Heart left ventricle (tissue), 16 donors: ENCODE data around the gene BICDL1. TPM values are rescaled to one million over a fixed set of nuclear protein-coding genes. Genes with fewer than 3 reads are reported as not detected.
A peak's percentile ranks its signal among the peaks of the same experiment; 100 is the strongest.

ENCODE experiments used
- ATAC-seq, 4 donors: fragments of 200-7000 bp; cut with Tn5 transposase; one replicate each; pipeline ENCODE4 v1.9.1; 2020 to 2022; ENCODE audit warnings: moderate library complexity in 4 of 4, mild to moderate bottlenecking in 3 of 4, moderate number of reproducible peaks in 1 of 4
- DNase-seq, 5 donors: peaks; one replicate each; pipeline ENCODE4 v3.0.0-alpha.2; 2020
- H3K27ac ChIP-seq, 12 donors: fragments of 200-600 bp; sonication (generic) in 4 of 12; one replicate each; pipeline versions ENCODE4 v1.5.0 to v1.8.0; 2016 to 2022; ENCODE audit warnings: mild to moderate bottlenecking in 2 of 12
- H3K27me3 ChIP-seq, 9 donors: fragments of 200-600 bp; sonication (generic) in 2 of 9; one replicate each; pipeline versions ENCODE4 v1.5.1 to v1.8.0; 2016 to 2022; ENCODE audit warnings: mild to moderate bottlenecking in 3 of 9
- H3K36me3 ChIP-seq, 9 donors: fragments of 200-600 bp; sonication (generic) in 2 of 9; one replicate each; pipeline versions ENCODE4 v1.5.0 to v1.8.0; 2018 to 2022; ENCODE audit warnings: mild to moderate bottlenecking in 2 of 9
- H3K4me1 ChIP-seq, 12 donors: fragments of 200-600 bp; sonication (generic) in 4 of 12; one replicate each; pipeline versions ENCODE4 v1.5.0 to v1.8.0; 2016 to 2022; ENCODE audit warnings: mild to moderate bottlenecking in 3 of 12
- H3K4me3 ChIP-seq, 12 donors: fragments of 200-600 bp; sonication (generic) in 4 of 12; one replicate each; pipeline versions ENCODE4 v1.5.0 to v1.8.0; 2017 to 2022; ENCODE audit warnings: mild to moderate bottlenecking in 9 of 12, moderate library complexity in 4 of 12
- H3K9me3 ChIP-seq, 12 donors: fragments of 200-600 bp; sonication (generic) in 4 of 12; one replicate each; pipeline versions ENCODE4 v1.5.0 to v1.8.0; 2016 to 2022; ENCODE audit warnings: mild to moderate bottlenecking in 1 of 12
- POLR2A ChIP-seq, 2 donors: fragments of 450-650 bp; IDR thresholded peaks; one replicate each; pipeline ENCODE4 v1.6.1; 2017; ENCODE audit warnings: antibody characterized with exemption in 2 of 2, mild to moderate bottlenecking in 2 of 2, moderate library complexity in 2 of 2
- WGBS, 4 donors: extraction: QIAGEN DNeasy Blood & Tissue Kit in 2 of 4; methylation state at CpG; one replicate each; pipeline versions ENCODE4 v1.1.5 to v1.1.7; 2013 to 2018; 5-methylcytosine and 5-hydroxymethylcytosine counted together
- intact Hi-C, 10 donors: fragments of 100-400 bp; cut with DNase I; formaldehyde crosslinking; loops; one replicate each; pipeline versions ENCODE4 v1.11.1 to v1.14.2; 2022
- polyA plus RNA-seq, 2 donors: library from polyadenylated mRNA; stranded (reverse); fragments of 200-250 nt; gene quantifications; one replicate each; pipeline ENCODE4 v1.2.3, GENCODE V29; 2013
- total RNA-seq, 9 donors: library from RNA; depleted of rRNA in 2 of 9; stranded (reverse); fragments of >200 nt in 2 of 9; fragmentation: NEBNext Ultra II Directional in 3 of 9; extraction: Animal tissue kit (Norgen Biotek cat#: 25700) in 3 of 9; gene quantifications; one replicate each; pipeline versions ENCODE4 v1.1.0 to v1.2.4, GENCODE V29; 2016 to 2023
- TF ChIP-seq, protein P1 (sequence below), 12 donors: fragments of 200-600 bp; sonication (generic) in 4 of 12; IDR thresholded peaks; one replicate each; pipeline versions ENCODE4 v1.5.0 to v1.8.0; 2018 to 2022; ENCODE audit warnings: antibody characterized with exemption in 12 of 12, mild to moderate bottlenecking in 5 of 12
- donor health status: ischemic (EF 13 %, LVEDD 7.1; RV severe dilation, severe dysfunction).
- donor health status: healthy with polysubstance abuse.
- donor health status: DM: no; HTN: yes; CAD: no.
- donor health status: DM: no; HTN: no; CAD: no.
- donor health status: ischemic (EF 25% LVEDD 6.9; RV normal size, moderate dysfunction).
- donor health status: ischemic (EF 25% LVEDD 5.7; RV mildly dilated, moderate dysfunction).
- donor health status: healthy.
- donor health status: DM: yes; HTN: yes; CAD: no.
- donor health status: ischemic (EF 35%, LVEDD 5.7; RV mildly dilated, moderate dysfunction).
- donor health status: nonischemic (EF 11% LVEDD 7.7; RV severe dilation, severe dysfunction).
- donor health status: DM: yes; HTN: yes; CAD: no.
- donor health status: PGD.
- donor health status: ischemic (EF 29% LVEDD 5.4; RV normal size, mild dysfunction).
- donor health status: nonischemic (EF 23%, LVEDD 6.1; RV moderate dilation, normal function).

BICDL1 gene
- total and polyA plus RNA-seq, 11 donors, result 0.12 to 28.0 (median 0.30) TPM; not detected in 4

DNA sequence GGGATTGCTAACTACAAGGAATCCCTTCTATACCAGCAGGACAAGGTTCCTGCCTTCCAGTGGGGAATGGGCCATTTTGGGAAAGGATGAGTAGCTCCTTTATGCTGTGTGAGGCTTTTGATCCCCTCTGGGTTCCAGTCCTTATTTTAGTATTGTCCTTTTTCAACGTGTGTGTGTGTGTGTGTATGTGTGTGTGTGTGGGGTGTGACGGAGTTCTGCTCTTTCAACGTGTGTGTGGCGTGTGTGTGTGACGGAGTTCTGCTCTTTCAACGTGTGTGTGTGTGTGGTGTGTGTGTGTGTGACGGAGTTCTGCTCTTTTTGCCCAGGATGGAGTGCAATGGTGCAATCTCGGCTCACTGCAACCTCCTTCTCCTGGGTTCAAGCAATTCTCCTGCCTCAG is 100.1 kb downstream of the BICDL1 start:
- ATAC-seq (no peak), DNase-seq (peak in 1 of 5 donors; percentile 3)
- Histone ChIP-seq H3K36me3 (peaks cover 0 to 25% (median under 1%) of the 10 kb centered on the region in 9 donors), H3K4me3 (no peak overlapping the region), H3K27me3 (no peaks in the 10 kb centered on the region), H3K4me1 (peaks cover 0 to 22% (median 8%) of the 10 kb centered on the region in 12 donors), H3K9me3 (no peaks in the 10 kb centered on the region), H3K27ac (no peak overlapping the region)
- no peak for TF ChIP-seq POLR2A (IDR thresholded peaks at IDR 0.05)
- TF ChIP-seq, protein P1, sequence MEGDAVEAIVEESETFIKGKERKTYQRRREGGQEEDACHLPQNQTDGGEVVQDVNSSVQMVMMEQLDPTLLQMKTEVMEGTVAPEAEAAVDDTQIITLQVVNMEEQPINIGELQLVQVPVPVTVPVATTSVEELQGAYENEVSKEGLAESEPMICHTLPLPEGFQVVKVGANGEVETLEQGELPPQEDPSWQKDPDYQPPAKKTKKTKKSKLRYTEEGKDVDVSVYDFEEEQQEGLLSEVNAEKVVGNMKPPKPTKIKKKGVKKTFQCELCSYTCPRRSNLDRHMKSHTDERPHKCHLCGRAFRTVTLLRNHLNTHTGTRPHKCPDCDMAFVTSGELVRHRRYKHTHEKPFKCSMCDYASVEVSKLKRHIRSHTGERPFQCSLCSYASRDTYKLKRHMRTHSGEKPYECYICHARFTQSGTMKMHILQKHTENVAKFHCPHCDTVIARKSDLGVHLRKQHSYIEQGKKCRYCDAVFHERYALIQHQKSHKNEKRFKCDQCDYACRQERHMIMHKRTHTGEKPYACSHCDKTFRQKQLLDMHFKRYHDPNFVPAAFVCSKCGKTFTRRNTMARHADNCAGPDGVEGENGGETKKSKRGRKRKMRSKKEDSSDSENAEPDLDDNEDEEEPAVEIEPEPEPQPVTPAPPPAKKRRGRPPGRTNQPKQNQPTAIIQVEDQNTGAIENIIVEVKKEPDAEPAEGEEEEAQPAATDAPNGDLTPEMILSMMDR (IDR thresholded peaks at IDR 0.05), result no peak
- intact Hi-C loops, result loop anchor here in 1 of 10 donors (5.0 kb wide), 1 partner anchor 97 kb away; no protein-coding TSS in a partner anchor
- 29 to 45% (median 35%) methylated on average over 8 of the region's 8 CpGs for WGBS, 4 donors

- no peaks in the 10 kb centered on the region for H3K9me3 ChIP-seq
- no peak overlapping the region for H3K27ac ChIP-seq
- 85 to 100% (median 87%) methylated on average over 2 of the region's 2 CpGs for whole genome bisulfite sequencing, 4 donors
- H3K4me3 ChIP-seq, result no peak overlapping the region
- no peaks in the 10 kb centered on the region for H3K27me3 ChIP-seq
- intact Hi-C loops, result loop anchor here in 1 of 10 donors (5.0 kb wide), 1 partner anchor 97 kb away; no protein-coding TSS in a partner anchor
- ATAC-seq (no peak), DNase-seq (peak in 1 of 5 donors; percentile 29)
- H3K36me3 ChIP-seq, result peaks cover 0 to 32% (median 8%) of the 10 kb centered on the region in 9 donors
- TF ChIP-seq, protein P1 (IDR thresholded peaks at IDR 0.05), result no peak
- H3K4me1 ChIP-seq, result peaks cover 0 to 22% (median 8%) of the 10 kb centered on the region in 12 donors
Measured at GRCh38 chr12:120089796-120090195, 100.8 kb downstream of the BICDL1 start.

DNA sequence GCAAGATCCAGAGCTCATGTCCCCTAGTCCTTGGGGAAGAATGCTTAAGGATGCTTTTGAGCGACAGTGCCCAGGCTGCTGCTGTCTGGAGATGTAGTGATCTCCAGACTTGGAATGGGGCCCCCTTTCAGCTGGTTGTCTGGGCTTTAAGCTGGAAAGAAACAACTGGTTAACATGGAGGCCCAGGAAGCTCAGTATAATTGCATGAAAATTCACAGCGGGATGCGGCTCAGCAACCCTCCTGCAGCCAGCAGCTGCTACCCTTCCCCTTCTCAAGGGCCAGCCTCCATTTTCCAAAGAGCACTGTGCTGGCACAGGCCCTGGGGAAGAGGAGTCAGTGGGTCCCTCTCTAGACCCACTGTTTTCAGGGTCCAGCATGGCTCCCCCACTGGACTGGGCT is 101.2 kb downstream of the BICDL1 start:
- Histone ChIP-seq H3K4me3 (no peak overlapping the region), H3K27ac (no peak overlapping the region), H3K27me3 (no peaks in the 10 kb centered on the region), H3K9me3 (no peaks in the 10 kb centered on the region), H3K36me3 (peaks cover 0 to 36% (median 8%) of the 10 kb centered on the region in 9 donors), H3K4me1 (peaks cover 0 to 23% (median 8%) of the 10 kb centered on the region in 12 donors)
- intact Hi-C loops, result no loop called here
- DNase-seq (peak in 2 of 5 donors; percentile 8 to 10), ATAC-seq (no peak)
- TF ChIP-seq POLR2A (IDR thresholded peaks at IDR 0.05), result no peak
- TF ChIP-seq, protein P1 (IDR thresholded peaks at IDR 0.05), result no peak
- WGBS, 4 donors, result 72 to 90% (median 85%) methylated on average over 3 of the region's 3 CpGs

DNA sequence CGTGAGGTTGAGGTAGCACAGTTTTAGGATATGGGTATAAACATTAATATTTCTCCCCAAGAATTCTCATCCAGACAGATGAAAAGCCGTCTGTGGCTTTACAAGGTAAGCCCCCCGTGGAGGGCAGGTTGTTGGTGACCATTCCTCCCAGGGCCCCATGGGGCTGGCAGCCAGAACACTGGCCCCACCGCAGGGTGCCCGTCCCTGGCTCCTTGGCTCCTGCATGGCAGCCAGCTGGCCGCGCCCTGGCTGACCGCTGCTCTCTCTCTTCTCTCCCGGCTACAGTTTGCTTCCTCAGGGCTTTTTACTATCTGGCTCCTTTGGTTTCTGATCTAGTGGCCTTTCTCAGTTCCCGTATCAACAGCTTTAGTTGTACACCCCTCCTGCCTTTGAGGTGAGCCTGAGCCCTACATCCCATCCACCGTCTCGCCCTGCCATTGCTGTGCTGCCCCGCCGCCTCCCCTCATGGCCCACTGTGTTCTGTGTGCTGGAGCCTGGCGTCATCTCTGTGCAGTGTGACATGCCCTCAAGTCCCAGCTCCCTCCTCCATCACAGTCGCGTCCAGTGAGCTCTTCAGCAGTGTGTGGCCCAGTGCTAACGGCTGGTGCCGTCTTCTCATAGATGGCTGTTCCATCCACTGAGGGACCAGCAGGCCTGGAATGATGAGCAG is 101.7 kb downstream of the BICDL1 start:
- TF ChIP-seq, protein P1 (IDR thresholded peaks at IDR 0.05), result no peak
- TF ChIP-seq POLR2A (IDR thresholded peaks at IDR 0.05), result no peak
- Histone ChIP-seq H3K4me3 (no peak overlapping the region), H3K27me3 (no peaks in the 10 kb centered on the region), H3K9me3 (no peaks in the 10 kb centered on the region), H3K4me1 (peaks cover 0 to 23% (median 8%) of the 10 kb centered on the region in 12 donors), H3K36me3 (peaks cover 0 to 42% (median 9%) of the 10 kb centered on the region in 9 donors), H3K27ac (no peak overlapping the region)
- DNase-seq, result peak in 2 of 5 donors; percentile 20 to 63
- intact Hi-C loops, result no loop called here
- 88 to 90% (median 89%) methylated on average over 19 of the region's 19 CpGs for WGBS, 4 donors
- ATAC-seq, result no peak
